ENCODE results near the gene NHERF1.

NHERF1 gene

DNA sequence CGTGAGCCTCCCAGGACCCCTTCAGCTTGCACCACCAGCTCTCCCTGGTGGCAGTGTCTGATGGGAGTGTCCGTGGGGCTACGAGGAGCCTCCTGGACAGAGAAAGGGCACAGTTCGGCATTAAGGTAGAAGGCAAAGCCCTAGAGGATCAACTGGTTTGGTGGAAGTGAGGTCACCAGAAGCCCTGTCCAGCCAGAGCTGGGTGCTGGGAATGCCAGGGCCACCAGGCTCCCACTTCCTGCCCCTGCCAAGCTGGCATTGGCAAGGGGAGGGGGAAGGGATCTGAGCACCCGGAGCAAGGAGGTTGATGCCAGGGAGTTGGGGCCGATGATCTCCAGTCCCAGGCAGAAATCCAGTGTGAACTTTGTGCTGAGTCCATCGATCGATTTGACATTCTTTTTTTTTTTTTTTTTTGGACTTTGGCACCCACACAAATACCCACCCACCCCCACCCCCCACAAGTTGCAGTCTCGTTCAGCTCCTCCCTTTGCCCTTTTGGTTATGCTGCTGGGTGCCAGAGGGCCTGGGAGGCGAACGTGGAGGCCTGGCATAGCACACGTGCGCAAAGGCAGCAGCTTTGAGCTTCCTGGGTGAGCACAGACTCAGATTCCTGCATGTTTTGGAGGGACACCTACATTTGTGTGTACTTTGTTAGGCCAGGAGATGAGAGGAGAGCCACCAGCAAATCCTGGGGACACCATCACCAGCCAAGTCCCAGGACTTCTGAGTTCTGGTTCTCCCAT is 2.1 kb downstream of the NHERF1 start:
- no peak for DNase-seq

GRCh38 chr17:74752415-74752814 is 4.0 kb downstream of the NHERF1 start:
- no peak for DNase-seq

DNA sequence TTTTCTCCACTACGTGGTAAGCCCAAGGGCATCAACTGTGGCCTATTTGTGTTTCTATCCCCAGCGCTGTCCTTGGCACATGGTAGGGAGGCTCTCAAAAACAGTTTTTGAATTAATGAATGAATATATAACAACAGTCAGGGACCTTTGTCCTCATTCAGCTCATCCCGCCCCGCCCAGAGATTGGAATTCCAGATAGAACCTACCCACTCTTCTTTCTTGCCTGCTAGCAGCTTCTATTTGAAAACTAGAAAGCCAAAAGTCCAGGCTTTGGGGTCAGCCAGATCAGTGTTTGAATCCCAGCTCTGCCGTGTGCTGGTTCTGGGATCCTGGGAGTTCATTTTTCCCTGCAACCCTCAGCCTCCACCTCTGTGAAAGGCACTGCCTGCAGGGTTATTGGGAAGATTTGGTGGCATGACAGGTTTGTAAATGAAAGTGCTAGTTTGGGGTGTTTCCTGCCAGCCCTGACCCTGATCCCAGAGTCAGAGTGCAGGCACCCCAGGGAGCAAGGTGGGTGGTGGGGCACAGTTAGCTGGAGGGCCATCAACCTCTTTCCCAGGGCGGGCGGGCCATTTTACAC is 4.5 kb downstream of the NHERF1 start:
- DNase-seq: no peak

GRCh38 chr17:74754832-74755231 is 6.4 kb downstream of the NHERF1 start:
- no peak for DNase-seq

- DNase-seq: no peak
Observed at GRCh38 chr17:74755533-74755932, 7.1 kb downstream of the NHERF1 start.

DNA sequence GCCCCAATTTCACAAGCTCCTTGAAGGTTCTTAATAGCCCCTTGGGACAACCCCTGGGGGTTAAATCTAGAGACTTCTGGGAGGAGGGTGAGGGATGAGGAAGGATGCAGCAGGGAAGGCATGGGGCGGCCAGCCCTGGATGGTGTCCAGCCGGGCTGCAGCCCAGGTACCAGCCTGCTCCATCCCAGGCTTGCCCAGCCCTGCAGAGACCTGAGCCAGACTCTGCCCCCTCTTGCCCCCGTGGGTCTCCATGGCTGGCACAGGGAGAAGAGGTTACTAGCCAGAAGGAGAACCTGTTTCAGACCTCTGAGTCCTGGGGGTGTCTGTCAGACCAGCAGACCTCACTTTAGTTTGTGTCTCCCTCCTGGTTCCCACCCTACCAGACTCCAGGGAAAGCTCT is 8.5 kb downstream of the NHERF1 start:
- no peak for DNase-seq

- no peak for DNase-seq
Observed at GRCh38 chr17:74757502-74757901, 9.1 kb downstream of the NHERF1 start.

GRCh38 chr17:74757931-74758847 is 9.8 kb downstream of the NHERF1 start:
- no peak for DNase-seq

GRCh38 chr17:74758848-74759168 is 10.4 kb downstream of the NHERF1 start:
- no peak for DNase-seq

DNA sequence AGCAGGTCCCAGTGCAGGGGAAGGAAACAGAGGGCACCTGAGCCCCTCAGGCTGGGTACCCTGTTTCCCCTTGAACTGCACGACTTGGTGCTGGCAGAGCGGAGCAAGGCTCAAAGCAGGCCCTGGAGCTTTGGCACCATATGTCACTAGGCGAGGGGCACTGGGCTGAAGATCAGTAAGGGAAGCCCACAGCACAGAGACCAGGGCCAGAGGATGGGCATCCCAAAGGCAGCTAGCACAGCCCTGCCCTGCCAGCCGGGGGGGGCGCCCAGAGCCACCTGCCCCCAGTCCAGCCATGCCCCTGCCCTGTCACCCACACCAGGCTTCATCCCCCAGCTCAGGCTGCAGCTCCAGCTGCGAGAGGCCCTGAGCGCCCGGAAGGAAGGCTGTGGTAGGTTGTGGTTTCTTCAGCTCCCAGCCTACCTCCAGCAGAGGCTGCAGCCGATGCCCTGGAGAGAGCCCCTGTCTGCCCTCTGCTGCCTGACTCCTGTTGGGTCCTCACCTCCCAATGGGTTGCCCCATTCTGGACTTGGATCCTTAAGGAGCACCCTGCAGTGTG is 10.9 kb downstream of the NHERF1 start:
- peak; percentile 48 for DNase-seq

GRCh38 chr17:74759941-74760340 is 11.5 kb downstream of the NHERF1 start:
- DNase-seq: no peak

DNA sequence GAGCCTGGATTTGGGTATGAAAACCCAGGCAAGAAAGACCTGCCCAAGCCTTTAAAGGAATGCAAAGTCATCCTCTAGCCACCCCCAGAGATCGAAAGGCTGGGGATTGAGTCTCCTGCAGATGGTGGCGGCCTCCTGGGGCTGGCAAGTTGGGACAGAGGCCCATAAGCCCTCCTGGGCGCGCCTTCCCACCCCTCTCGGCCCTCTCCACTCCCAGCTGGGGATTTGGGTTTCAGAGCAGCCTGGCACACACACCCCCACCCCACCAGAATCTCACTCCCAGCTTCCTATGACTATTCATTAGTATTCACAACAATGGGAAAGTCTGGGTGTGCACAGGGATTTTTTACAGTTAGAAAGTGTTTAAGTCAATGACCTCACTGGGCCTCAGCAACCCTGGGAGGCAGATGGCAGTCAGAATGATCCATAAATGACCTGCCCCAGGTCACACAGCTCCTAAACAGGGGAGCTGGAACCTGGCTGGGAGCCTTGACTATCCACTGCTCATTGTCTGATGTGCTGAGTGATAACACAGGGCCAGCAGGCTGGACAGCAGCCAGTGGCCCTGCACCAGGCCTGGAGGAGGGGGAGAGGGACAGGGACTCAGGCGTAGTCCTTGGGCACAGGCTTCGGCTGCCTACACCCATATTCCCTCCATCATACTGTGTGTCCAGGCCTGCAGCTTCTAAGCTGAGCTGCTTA is 12.1 kb downstream of the NHERF1 start:
- no peak for DNase-seq

GRCh38 chr17:74761419-74761818 is 13.0 kb downstream of the NHERF1 start:
- DNase-seq: no peak

GRCh38 chr17:74761931-74762330 is 13.5 kb downstream of the NHERF1 start:
- no peak for DNase-seq

DNA sequence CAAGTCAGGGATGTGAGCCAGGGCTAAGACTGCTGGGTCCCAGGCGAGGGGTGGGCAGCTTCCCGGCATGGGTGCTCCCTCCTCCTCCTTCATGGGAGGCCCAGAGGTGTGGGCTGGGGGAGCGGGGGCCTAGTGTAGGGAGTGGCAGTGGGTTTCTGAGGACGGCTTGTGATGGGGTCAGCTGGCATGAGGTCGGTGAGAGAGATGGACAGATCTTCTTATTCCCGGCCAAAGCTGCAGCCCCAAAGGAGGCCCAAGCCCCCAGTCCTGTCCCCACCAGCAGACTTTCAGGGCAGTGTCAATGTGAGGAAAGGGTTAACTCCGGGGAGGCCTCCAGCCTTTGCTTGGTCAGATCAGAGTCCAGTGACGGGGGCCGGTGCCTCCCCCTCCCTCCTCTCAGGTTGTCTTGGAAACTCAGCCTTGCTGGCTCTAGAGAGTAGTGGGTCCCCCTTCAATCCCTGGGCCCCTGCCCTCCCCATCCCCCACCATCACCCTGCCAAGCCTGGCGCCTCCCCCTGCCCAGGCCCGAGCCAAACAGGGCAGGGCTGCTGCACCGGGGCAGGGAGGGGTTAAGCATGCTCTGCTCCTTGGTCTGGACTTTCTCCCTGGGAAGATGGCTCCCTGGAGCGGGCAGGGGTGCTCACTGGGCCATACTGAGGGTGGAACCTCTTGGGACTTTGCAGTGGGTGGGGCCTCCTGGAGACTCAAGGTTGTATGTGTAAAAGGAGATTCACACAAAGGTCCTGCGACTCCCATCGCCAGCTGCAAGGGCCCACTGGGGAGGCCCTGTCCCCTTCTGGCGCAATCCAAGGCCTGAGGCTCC is 15.3 kb downstream of the NHERF1 start:
- no peak for DNase-seq

DNA sequence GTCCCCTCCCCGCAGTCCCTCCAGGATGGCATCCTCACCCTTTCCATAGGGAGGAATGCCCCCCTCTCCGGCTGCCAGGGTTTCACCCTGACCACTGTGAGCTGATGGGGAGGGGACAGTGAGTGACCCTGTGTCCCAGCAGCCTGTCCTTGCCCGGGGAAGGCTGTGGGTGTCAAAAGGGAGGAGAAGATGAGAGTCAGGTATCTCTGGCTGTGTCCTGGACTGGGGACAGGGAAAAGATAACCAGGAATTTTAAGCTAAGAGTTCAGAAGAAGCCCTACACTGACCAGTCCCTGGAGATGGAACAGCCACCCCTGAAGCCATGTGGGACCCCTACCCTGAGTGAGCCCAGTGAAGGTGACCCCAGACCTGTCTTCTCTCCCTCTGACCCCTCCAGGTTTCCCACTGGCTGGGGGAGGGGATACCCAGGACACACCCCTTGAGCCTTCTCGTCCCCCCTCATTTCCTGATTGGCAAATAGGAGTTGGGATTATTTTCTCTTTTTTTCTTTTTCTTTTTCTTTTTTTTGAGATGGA is 16.4 kb downstream of the NHERF1 start:
- DNase-seq: no peak

GRCh38 chr17:74766413-74766812 is 18.0 kb downstream of the NHERF1 start:
- DNase-seq: no peak

DNA sequence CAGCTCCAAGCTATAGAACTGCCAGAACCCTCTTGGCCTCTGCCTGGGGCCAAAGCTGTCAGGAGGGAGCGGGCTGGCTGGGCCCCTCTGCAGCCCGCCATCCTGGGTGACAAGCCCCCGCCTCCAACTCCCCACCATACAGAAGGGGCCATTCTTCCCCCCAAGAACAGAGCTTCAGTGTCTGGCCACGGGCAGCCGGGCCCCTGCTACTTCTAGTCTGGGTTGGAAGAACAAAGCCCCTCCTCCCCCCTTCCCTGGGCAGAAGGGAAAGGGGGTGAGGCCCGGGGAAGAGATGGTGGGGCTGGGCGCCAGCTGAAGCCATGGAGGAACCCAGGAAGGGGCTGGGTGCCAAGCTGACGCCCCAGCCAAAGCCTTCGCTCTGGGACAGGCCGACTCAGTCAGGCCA is 18.7 kb downstream of the NHERF1 start:
- no peak for DNase-seq

DNA sequence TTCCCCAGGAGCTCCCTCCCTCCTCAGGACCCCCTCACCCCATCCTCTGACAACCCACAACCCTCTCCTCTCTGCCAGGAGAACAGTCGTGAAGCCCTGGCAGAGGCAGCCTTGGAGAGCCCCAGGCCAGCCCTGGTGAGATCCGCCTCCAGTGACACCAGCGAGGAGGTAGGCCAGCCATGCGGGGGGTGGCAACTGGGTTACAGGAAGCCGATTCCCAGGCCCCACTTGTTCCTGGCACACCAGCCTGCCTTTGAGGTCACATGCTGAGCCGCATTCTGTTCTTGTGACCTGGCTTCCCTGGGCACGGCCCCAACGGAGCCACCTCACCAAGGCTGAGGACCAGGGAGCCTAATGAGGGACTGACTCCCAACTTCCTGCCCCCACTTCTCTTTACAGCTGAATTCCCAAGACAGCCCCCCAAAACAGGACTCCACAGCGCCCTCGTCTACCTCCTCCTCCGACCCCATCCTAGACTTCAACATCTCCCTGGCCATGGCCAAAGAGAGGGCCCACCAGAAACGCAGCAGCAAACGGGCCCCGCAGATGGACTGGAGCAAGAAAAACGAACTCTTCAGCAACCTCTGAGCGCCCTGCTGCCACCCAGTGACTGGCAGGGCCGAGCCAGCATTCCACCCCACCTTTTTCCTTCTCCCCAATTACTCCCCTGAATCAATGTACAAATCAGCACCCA is 19.8 kb downstream of the NHERF1 start:
- DNase-seq: no peak

DNA sequence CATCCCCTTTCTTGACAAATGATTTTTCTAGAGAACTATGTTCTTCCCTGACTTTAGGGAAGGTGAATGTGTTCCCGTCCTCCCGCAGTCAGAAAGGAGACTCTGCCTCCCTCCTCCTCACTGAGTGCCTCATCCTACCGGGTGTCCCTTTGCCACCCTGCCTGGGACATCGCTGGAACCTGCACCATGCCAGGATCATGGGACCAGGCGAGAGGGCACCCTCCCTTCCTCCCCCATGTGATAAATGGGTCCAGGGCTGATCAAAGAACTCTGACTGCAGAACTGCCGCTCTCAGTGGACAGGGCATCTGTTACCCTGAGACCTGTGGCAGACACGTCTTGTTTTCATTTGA is 20.3 kb downstream of the NHERF1 start:
- no peak for DNase-seq

GRCh38 chr17:74769266-74769855 is 20.9 kb downstream of the NHERF1 start:
- no peak for DNase-seq
